HG03103 (cell line): ENCODE data around the gene MYO16.
A peak's percentile ranks its signal among the peaks of the same experiment; 100 is the strongest.

Source experiments
- ATAC-seq: cut with Tn5 transposase; IDR thresholded peaks from one replicate; pipeline ENCODE4 v1.9.1; 2021; ENCODE audit warnings: low read depth; ENCODE audit not compliant: unreplicated experiment

MYO16 gene

GRCh38 chr13:108629181-108629752 lies at the start of gene MYO16:
Gene MYO16 (plus strand): TSS chr13:108629611. CDS start chr13:108629845, 234 bp downstream.
- no peak for ATAC-seq

DNA sequence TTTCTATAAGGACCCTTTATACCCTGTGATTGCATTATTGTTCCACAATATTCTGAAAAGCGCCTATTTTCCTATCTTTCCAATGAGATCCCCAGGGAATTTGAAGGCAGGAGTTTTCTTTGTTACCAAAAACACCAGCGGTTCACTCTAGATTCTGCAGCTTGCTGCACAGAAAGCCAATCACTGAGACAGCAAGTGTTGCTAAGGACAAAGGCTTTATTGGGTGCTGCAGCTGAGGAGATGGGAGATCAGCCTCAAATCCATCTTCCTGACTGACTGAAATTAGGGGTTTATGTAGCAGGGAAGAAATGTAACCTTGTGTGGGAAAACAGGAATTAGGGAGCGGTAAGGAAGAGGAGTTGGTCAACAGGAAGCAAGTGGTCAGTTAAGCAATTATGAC lies 42.6 kb upstream of the MYO16 start:
- no peak for ATAC-seq

DNA sequence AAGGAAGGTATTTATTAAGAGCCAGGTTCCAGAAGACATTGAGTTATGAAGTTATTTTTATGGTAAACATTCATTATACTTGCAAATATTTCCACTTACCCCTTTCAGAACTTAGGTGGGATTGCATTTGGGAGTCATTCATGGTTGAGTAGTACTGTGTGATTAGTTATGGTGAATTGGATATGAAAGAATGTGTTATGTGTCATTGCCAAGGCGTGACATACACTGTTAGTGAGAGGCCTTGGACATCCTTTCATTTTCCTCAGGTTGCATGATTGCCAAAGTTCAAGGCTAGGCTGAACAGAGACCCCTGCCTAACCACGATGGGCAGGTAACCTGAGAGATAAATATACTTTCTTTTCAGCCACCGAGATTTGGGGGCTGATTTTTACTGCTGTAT lies 40.9 kb upstream of the MYO16 start:
- no peak for ATAC-seq

DNA sequence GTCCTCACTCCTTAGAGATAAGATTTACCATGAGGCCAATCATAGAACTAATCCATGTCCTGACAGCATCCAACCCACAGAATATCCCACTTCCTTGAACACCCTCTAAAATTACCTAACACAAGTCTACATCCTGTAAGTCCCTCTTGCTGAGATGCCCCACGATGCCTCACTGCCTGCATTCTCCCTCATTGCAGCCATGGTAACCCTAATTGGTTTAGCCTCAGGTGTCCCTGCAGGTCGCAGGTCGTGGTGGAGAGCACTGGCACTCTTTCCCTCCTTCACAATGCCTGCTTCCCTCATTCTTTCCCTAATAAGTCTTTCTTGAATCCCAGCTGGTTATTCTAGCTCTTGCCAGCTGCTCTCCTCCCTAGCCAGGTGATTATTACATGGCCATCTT lies 35.3 kb upstream of the MYO16 start:
- ATAC-seq = no peak

DNA sequence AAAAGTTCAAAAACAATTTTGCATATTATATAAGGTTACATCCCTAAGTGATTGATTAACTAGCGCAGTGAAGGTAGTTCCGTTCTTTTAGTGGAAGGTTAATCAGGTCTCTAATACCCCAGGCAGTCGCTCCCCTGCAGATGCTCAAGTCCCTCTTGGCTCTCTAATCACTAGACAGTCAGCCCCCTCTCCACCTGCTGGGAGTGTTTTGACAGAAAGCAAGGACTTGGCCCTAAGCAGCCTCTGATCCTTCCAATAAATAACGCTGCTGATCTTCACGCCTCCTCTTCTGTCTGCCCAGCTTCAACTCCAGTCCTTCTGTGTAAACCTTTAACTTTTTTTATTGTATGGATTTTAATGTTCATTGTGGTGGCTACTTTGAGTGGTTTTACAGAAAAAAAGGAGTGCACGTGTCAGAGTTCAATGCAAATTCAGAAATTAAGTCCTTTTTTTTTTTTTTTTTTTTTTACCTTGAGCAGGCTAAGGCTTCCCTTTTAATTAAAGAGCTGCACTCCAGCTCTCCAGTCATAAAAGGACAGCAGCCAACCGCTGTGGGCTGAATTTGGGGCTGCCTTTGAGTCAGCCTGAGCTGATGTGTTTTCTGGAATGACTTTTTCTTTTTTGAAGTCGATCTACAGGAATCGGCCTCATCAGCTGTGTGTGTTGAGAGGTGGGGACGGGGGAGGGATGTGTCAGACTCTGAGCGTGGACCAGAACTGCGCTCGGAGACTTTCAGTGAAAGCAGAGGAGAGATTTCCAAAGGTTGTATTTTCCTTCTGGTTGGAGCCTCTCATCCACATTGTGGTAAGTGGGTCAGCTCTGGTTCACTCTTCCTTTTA lies 33.8 kb upstream of the MYO16 start:
- no peak for ATAC-seq

- no peak for ATAC-seq
Measured at GRCh38 chr13:108597943-108598342, 31.5 kb upstream of the MYO16 start.

- no peak for ATAC-seq
Measured at GRCh38 chr13:108606424-108606823, 23.0 kb upstream of the MYO16 start.

DNA sequence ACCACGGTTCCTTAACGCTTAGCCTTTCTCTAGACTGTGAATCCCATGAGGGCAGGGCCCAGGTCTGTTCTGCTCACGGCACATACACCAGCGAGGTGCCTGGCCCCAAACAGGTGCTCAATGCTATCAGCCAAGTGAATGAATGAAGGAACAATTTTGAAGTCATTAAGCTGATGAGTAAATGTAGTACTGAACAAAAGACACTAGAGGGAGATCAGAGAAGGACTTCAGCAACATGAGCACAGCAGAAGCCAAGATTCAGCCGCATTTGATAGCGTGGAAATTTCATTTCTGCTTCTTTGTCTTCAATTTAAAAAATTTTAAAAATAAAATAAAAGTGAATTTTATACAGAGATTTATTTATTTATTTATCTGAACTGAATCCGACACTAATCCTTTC lies 20.1 kb upstream of the MYO16 start:
- ATAC-seq = peak; percentile 52

- ATAC-seq = no peak
Measured at GRCh38 chr13:108610507-108610906, 18.9 kb upstream of the MYO16 start.

DNA sequence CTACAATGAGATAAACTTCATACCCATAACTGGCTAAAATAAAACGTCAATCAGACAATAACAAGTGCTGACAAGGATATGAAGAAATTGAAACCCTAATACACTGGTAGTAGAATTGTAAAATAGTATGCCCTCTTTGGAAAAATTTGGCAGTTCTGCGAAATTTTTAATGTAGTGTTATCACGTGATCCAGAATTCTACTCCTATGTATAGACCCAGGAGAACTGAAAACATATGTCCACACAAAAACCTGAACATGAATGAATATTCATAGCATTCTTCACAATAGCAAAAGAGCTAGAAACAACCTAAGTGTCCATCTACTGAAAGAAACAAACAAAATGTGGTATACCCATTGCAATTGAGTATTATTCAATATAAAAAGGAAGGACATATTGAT lies 14.2 kb upstream of the MYO16 start:
- ATAC-seq = no peak

DNA sequence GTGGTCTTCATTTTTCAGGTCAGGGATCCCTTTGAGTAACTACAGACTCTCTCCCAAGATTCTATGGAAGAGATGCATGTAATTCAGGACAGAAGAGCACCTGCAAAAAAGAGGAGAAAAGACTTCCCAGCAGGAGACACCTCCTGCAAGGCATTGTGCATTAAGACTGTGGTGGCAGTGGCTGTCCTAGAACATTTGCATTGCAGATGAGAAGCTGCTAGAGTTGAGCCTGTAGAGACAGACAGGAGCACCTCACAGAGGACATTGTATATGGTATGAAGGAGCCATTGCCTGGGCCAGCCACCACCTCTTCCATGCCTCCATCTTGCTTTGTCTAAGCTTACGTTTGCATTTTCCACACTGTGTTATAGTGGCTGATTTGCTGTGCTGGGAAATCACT lies 11.2 kb upstream of the MYO16 start:
- no peak for ATAC-seq

- ATAC-seq = no peak
Measured at GRCh38 chr13:108621462-108621861, 7.9 kb upstream of the MYO16 start.

DNA sequence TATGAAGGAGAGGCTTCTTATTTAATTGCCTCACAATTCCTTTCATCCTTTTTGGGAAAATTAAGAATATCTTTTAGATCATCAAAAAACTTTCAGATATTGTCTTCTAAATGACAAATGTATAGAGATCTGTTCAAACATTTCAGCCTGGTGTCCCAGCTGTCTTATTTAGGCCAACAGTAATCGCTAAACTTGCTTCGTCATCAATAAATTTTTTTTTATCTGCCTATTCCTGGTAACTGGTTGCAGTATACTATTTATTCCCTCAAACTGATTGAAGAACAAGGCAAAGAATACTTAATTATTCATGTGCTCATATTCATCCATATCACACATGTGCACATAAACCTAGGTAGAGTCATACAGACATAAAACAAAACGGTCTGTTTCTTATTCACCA lies 5.3 kb upstream of the MYO16 start:
- no peak for ATAC-seq

- ATAC-seq = no peak
Measured at GRCh38 chr13:108624979-108625378, 4.4 kb upstream of the MYO16 start.

- ATAC-seq = no peak
Measured at GRCh38 chr13:108629988-108630387, 577 bp downstream of the MYO16 start.

DNA sequence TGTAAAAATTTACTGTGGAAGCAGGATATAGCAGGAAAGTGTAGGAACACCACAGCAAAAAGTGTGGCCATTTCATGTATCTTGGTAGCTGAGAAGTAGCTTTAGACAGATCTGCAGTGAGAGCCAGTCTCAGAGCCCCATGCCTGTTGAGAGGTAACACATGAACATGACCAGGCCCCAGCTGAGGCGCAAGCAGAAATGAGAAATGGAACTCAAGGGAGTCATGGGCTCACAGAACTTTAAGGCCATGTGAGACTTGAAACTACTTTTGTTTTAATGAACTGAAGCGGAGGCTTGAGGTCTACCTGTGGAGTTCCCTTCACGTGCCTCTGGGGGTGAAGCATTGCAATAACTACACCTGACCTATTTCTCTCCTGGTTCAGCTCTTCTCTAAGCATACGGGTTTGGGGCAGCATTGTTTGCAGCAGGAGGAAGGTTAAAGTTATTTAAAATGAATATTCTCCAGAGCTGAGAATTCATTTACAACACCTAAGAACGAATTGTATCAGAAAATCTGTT lies 3.3 kb downstream of the MYO16 start:
- ATAC-seq = no peak

DNA sequence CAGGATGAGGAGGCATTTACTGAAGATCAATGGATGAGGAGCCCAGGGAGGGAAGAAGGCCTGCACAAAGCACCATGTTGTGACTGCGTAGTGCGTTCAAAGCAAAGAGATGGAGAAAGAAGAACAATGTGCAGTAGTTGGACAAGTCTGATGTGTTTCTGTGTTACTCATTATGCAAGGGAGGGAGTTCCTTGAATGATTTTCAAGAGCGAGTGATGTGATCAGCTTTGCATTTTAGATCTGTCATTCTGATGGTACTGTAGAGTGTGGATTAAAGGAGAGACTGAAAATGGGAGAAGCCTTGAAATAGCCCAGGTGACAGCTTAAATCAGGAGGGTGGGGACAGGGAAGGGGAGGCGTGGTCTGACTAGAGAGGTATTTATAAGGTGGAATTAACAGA lies 9.5 kb downstream of the MYO16 start:
- no peak for ATAC-seq

- ATAC-seq = no peak
Measured at GRCh38 chr13:108643646-108644353, 14.4 kb downstream of the MYO16 start.

- ATAC-seq = no peak
Measured at GRCh38 chr13:108645376-108645775, 16.0 kb downstream of the MYO16 start.

DNA sequence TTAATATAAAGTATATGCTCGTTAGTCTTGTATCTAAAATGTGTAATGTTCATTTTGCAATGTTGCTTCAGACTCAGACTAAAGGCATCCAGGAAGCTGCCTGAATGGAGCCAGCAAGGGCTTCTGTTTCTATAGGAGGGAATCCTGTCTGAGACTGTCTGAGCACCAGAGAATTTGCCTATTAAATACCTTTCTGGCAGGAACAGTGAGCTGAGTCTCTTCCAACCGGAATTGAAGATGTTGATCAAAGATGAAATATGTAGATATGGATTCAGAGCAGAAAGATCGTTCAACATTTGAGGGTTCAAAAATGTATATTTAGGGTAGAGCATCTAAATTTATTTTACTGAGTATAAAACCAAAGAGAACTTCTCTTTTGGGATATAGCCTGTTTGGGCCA lies 20.9 kb downstream of the MYO16 start:
- ATAC-seq = no peak

DNA sequence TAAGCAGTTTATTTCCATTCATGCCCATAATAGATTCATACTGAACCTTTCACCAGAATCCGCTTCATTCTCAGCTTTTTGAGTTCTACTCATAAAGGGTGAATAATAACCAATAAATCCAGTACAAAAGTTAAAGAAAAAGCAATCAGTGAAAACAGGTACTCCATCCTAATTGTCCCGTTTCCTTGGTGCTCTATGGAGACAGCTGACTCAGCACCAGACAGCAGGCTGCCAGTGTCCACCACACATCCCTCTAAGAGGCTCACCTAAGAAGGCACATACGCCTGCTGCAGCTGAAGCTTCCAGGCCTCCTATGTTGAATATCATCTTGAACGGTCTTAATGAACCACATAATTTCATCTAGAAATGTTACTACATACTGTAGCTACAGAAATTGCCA lies 27.3 kb downstream of the MYO16 start:
- no peak for ATAC-seq
